CD4-positive, alpha-beta T cell treated with Interleukin-4 for 1 hour (primary cell): ENCODE measurements around the gene CAMTA1.

Experiments used
- DNase-seq, 2 donors: peaks; one replicate each; pipeline ENCODE4 v3.0.0-alpha.2; 2020 to 2022

The CAMTA1 gene

GRCh38 chr1:7223334-7224080, 438.3 kb downstream of the CAMTA1 start:
- no peak for DNase-seq

DNA sequence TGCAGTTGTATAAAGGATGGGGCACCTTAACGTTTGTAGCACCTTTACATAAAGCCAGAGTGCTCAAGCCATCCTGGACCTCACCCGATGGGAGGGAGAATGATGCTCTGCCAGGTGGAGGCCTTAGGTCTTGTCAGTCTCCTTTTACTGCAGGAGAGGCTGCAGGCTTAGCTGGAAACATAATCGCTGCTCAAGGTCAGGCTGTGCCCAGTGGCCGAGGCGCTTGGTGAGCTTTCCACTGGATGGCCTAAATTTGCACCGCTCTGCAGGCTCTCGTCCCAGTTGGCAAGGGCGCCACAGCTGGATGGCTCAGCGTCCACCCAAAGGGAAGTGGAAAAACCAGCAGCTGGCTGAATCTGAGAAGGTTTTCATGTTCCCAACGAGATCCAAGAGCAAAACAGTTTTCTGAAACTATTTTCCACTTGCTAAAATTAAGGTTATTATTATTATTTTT, 438.9 kb downstream of the CAMTA1 start:
- DNase-seq: no peak

DNA sequence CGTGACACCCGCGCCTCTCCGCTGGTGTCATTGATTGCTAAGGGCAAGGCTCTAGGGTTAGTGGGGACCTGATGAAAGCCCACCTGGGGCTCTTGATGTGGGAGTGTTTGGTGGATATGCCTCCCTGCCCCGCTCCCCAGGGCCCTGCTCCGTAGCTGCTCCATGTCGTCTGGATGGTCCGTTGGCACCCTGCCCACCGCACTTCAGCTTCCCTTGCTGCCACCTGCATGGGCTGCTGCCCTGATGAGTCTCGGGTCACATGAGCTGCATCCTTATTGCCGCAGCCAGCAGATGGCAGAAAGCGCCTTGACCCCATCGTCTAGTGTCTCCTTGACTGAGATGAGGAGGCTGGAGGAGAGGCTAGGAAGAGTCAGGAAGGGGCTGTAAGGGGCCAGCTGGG, 439.4 kb downstream of the CAMTA1 start:
- DNase-seq: no peak

GRCh38 chr1:7225711-7226505, 440.7 kb downstream of the CAMTA1 start:
- DNase-seq: no peak

DNA sequence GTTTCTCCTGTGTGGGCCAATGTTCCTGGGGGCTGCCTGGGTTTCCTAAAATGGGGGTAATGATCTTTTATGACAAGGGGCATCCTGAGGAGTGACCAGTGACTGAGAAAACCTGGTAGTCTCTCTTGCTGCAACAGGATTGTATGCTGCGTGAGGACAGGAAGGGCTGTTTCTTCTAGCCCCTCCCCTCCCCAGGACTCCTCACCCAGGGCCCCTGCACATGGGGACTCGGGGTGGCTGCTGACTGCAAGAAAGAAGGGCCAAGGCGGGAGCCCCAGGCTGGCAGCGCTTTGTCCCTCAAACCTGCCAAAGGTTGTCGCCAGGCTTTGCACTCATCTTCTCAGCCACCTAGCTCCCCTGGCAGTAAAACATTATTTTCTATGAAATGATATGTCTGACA, 442.4 kb downstream of the CAMTA1 start:
- no peak for DNase-seq

- DNase-seq: no peak
These were observed 443.2 kb downstream of the CAMTA1 start for GRCh38 chr1:7228252-7228961.

DNA sequence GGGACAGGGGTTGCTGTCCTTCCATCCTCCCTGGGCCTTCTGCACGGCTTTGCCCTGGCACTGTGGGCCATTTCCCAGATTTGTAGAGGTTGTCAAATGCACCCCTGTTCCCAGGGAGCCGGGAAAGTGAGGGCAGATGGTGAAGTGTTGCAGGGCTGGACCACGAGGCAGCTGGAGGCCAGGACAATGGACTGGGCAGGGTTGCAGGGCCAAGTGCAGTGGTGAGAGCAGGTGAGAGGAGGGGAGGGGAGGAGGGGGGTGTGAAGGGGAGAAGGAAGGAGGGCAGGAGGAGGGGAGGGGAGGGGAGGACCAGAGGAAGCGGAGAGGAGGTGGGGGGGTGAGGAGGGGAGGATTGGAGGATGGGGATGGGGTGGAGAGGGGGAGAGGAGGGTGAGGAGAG, 443.9 kb downstream of the CAMTA1 start:
- no peak for DNase-seq

DNA sequence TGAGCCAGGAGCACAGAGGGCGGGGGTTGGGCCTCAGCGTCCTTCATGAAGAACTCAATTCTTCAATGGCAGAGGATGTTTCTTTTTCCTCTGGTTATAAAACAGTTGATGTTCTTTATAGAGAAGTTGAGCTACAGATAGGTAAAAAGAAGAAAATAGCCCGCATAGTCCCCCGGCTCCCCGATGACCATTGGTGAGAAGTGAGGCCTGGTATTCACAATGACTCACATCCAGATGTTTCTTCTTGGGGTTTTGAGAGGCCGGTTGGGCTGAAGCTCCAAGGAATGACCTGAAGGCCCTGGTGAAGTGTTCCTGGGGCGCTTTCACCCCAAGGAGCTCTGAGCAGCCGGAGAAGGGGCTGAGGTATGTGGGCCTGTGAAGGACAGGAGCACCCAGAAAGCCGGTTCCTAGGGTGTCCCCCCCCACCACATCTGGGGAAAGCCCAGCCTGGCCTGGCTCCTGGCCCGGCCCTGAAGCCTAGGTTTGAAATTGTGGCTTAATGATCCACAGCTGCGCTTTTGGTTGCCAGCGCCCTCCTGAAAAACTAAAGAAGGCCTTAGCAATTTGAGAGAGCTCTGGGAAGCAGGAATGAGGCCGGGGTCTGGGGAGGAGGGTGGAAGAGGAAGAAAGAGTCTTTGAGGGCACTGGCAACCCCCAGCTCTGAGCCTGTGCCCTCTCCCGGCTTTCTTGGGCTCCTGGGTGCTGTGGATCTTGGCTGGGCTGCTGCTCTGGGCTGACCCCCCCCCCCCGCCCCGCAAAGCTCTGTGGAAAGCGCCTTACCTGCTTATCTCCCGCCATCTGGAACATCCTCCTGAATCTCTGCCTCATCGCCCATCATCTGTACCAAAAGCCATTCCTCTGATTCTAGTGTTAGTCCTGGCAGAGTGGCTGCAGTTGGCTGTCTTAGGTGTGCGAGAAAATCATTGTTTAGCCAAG, 444.7 kb downstream of the CAMTA1 start:
- DNase-seq: no peak

GRCh38 chr1:7232441-7233236, 447.4 kb downstream of the CAMTA1 start:
- DNase-seq: no peak

- DNase-seq: no peak
These were observed 447.9 kb downstream of the CAMTA1 start for GRCh38 chr1:7233237-7233540.

GRCh38 chr1:7233646-7234470, 448.6 kb downstream of the CAMTA1 start:
- no peak for DNase-seq

DNA sequence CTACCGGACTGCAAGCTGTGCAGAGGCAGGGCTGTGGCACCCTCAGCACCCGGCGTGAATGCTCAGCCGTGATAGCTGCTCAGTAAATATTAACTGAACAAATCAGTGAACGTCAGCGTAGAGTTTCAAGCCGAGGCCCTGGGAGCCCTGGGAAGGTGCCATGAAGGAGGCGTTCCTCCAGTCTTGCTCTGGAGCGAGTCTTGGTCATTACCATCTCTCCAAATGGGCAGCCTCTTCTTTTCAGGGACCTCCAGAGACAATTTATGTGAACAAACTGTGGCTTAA, 449.2 kb downstream of the CAMTA1 start:
- DNase-seq: no peak

GRCh38 chr1:7235871-7236517, 450.7 kb downstream of the CAMTA1 start:
- DNase-seq: no peak

- no peak for DNase-seq
These were observed 451.7 kb downstream of the CAMTA1 start for GRCh38 chr1:7236844-7237515.

GRCh38 chr1:7247158-7247557, 461.9 kb downstream of the CAMTA1 start:
- DNase-seq: no peak

GRCh38 chr1:7247791-7248548, 462.7 kb downstream of the CAMTA1 start:
- DNase-seq: no peak

DNA sequence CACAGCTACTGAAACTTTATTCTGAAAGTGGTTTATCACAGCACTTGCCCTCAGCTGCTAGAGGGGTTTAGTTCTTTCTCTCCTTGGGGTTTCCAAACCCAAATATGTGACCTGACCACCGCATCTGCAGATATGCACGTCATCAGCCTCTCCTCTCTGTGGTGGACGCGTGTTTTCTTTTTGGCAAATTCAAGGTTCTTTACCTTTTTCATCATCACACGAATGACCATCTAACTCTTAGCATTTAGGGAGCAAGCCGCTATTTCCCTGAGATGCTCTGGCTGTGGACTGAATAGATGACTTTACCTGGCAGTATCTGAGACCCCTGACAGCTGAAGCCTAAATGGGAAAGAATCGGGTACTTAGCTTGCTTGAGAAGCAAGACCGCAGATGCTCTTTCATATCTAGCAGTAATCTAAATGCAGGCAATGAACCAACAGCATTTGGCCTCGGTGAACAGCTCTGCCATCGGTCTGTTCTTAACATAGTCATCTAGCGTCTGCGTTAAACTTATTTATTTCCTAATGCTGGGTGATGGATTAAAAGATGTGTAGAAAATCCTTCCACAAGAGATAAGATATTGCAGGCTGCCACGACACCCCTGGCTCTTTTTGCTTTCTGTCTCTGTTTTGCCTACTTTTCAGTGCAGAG, 463.4 kb downstream of the CAMTA1 start:
- no peak for DNase-seq

GRCh38 chr1:7249516-7249915, 464.3 kb downstream of the CAMTA1 start:
- no peak for DNase-seq

- no peak for DNase-seq
These were observed 464.9 kb downstream of the CAMTA1 start for GRCh38 chr1:7250176-7250575.
